Sigmoid colon (tissue), 4 donors: ENCODE data around the gene KRCC1.

Experiments used
- CTCF ChIP-seq, 4 experiments: fragments of 450-650 bp in 3 of 4; fragments of 200-600 bp in 1 of 4; IDR thresholded peaks; one replicate each; pipeline ENCODE4 v1.5.1; 2016 to 2019; ENCODE audit warnings: antibody characterized with exemption in 4 of 4, mild to moderate bottlenecking in 3 of 4, moderate library complexity in 2 of 4
- EP300 ChIP-seq, 4 donors: sonication (generic); formaldehyde crosslinking; IDR thresholded peaks; one replicate each; pipeline ENCODE4 v1.6.1; 2017; ENCODE audit warnings: antibody characterized with exemption in 4 of 4
- POLR2A ChIP-seq, 2 donors: fragments of 450-650 bp; IDR thresholded peaks; one replicate each; pipeline ENCODE4 v1.6.1; 2016; ENCODE audit warnings: antibody characterized with exemption in 2 of 2, mild to moderate bottlenecking in 2 of 2, moderate library complexity in 2 of 2
- POLR2AphosphoS5 ChIP-seq, 4 donors: sonication (generic); formaldehyde crosslinking; IDR thresholded peaks; one replicate each; pipeline ENCODE4 v1.6.1; 2017; ENCODE audit warnings: antibody characterized with exemption in 4 of 4

- TF ChIP-seq CTCF (IDR thresholded peaks at IDR 0.05), result no peak
- TF ChIP-seq POLR2AphosphoS5 (IDR thresholded peaks at IDR 0.05), result no peak
- TF ChIP-seq POLR2A (IDR thresholded peaks at IDR 0.05), result no peak
- no peak for TF ChIP-seq EP300 (IDR thresholded peaks at IDR 0.05)
Measured at GRCh38 chr2:88053934-88054781, 1.4 kb downstream of the KRCC1 start.
